Stimulated activated CD8-positive, alpha-beta memory T cell treated with anti-CD3 and anti-CD28 coated beads, Interleukin-7, amount 100 ng/mL, for 4 hours (primary cell): ENCODE results near the gene C5AR2.
"Not testable (repeated sequence)": the region's sequence is repeated elsewhere in the genome, so short reads cannot be mapped to it uniquely, and the experiment has no call there.

Source experiments
- DNase-seq, 2 donors: peaks; one replicate each; pipeline ENCODE4 v3.0.0-alpha.2; 2020; ENCODE audit warnings: low read depth in 2 of 2

Gene C5AR2

GRCh38 chr19:47323872-47324271, 8.1 kb upstream of the C5AR2 start:
- DNase-seq, result no peak

GRCh38 chr19:47324502-47324901, 7.5 kb upstream of the C5AR2 start:
- DNase-seq, result no peak

- no peak for DNase-seq
Observed at GRCh38 chr19:47330466-47330869, 1.5 kb upstream of the C5AR2 start.

GRCh38 chr19:47331490-47331889, 485 bp upstream of the C5AR2 start:
- no peak for DNase-seq

GRCh38 chr19:47336765-47337718, 5.1 kb downstream of the C5AR2 start:
- DNase-seq, result not testable (repeated sequence)

GRCh38 chr19:47339196-47339880, 7.4 kb downstream of the C5AR2 start:
- DNase-seq, result no peak

GRCh38 chr19:47340477-47341208, 8.7 kb downstream of the C5AR2 start:
- DNase-seq, result no peak

- no peak for DNase-seq
Observed at GRCh38 chr19:47341734-47342133, 9.8 kb downstream of the C5AR2 start.

GRCh38 chr19:47343194-47343802, 11.3 kb downstream of the C5AR2 start:
- no peak for DNase-seq

- no peak for DNase-seq
Observed at GRCh38 chr19:47344425-47344824, 12.4 kb downstream of the C5AR2 start.

GRCh38 chr19:47346024-47346423, 14.0 kb downstream of the C5AR2 start:
- not testable (repeated sequence) for DNase-seq

GRCh38 chr19:47348819-47349795, 17.1 kb downstream of the C5AR2 start, which contains the start of gene DHX34:
TSS of gene DHX34 (plus strand) at chr19:47349315. CDS start at chr19:47353031, 3,716 bp downstream.
- DNase-seq, result peak; percentile 98

GRCh38 chr19:47350630-47351029, 18.7 kb downstream of the C5AR2 start:
- no peak for DNase-seq

GRCh38 chr19:47351548-47351947, 19.6 kb downstream of the C5AR2 start:
- no peak for DNase-seq

GRCh38 chr19:47352095-47352494, 20.1 kb downstream of the C5AR2 start:
- DNase-seq, result no peak

GRCh38 chr19:47353307-47353712, 21.3 kb downstream of the C5AR2 start:
- DNase-seq, result no peak

GRCh38 chr19:47356900-47357299, 24.9 kb downstream of the C5AR2 start:
- DNase-seq, result no peak

- DNase-seq, result no peak
Observed at GRCh38 chr19:47357788-47358680, 26.1 kb downstream of the C5AR2 start.

GRCh38 chr19:47358936-47359335, 27.0 kb downstream of the C5AR2 start:
- DNase-seq, result no peak
